HG02885 (cell line): Measurements from ENCODE around the gene ITGB1BP1.

Experiments used
- ATAC-seq: cut with Tn5 transposase; IDR thresholded peaks from one replicate; pipeline ENCODE4 v1.9.1; 2021; ENCODE audit warnings: mild to moderate bottlenecking; ENCODE audit not compliant: unreplicated experiment, poor library complexity

ITGB1BP1 gene

GRCh38 chr2:9423100-9423921, at the start of gene ITGB1BP1, which contains the start of gene CPSF3:
TSS of gene ITGB1BP1 (minus strand) at chr2:9423528. CDS start at chr2:9418697, 4,831 bp downstream.
TSS of gene CPSF3 (plus strand) at chr2:9423654. CDS start at chr2:9423774, 120 bp downstream.
- peak; percentile 88 for ATAC-seq

DNA sequence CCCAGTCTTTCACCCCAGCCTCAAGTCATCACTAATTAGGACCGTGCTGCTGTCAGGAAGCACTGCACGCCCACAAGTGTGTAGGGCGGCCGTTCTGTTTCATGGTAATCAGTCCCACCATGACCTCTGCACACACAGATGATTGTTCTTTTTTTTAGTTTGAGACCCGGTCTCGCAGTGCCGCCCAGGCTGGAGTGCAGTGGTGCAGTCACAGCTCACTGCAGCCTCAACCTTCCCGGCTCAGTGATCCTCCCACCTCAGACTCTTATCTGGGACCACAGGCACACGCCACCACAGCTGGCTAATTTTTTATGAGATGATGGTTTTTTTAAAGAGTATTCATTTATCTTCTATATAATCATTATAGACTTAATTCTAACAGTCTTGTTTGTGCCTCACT, 49.2 kb upstream of the ITGB1BP1 start:
- ATAC-seq = no peak

- no peak for ATAC-seq
These were observed 47.9 kb upstream of the ITGB1BP1 start for GRCh38 chr2:9471206-9471605.

- no peak for ATAC-seq
These were observed 44.4 kb upstream of the ITGB1BP1 start for GRCh38 chr2:9467687-9468086.

GRCh38 chr2:9466147-9466683, 42.9 kb upstream of the ITGB1BP1 start:
- no peak for ATAC-seq

GRCh38 chr2:9465170-9465569, 41.8 kb upstream of the ITGB1BP1 start:
- ATAC-seq = no peak

GRCh38 chr2:9463698-9464034, 40.3 kb upstream of the ITGB1BP1 start:
- no peak for ATAC-seq

DNA sequence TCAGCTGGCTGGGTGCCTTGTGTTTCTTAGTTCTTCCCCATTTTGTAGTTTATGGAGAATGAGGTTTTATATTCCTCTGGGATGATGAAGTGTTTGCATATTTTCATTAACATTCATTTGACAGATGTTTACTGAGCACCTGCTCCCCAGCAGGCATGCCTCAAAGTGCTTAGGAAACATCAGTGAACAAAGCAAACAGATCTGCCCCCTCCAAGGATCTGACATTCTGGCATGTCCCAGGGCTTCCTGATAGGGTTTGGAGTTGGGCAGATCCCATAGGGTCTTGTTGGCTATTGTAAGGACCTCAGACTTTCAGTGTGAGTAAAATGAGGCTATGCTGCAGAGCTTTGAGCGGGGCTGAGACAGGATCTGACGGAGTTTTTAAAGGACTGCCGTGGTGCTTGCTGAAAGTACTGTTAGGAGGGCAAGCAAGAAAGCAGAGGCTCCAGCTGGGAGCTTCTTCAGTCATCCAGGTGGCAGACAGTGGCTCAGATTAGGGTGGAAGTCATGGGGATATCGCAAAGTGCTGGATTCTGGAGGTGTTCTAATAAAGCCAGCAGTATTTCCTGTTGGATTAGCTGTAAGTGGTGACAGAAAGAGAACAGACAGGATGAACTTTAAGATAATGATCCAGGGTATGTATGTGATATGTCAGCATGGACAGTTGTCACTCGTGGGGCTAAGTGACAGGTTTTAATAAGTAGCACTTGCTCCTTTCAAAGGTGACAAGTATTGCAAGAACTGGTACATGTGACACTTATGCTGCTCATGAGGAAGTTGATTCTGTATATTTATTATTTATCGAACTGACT, 39.8 kb upstream of the ITGB1BP1 start:
- ATAC-seq = no peak

- no peak for ATAC-seq
These were observed 39.0 kb upstream of the ITGB1BP1 start for GRCh38 chr2:9462313-9462712.

DNA sequence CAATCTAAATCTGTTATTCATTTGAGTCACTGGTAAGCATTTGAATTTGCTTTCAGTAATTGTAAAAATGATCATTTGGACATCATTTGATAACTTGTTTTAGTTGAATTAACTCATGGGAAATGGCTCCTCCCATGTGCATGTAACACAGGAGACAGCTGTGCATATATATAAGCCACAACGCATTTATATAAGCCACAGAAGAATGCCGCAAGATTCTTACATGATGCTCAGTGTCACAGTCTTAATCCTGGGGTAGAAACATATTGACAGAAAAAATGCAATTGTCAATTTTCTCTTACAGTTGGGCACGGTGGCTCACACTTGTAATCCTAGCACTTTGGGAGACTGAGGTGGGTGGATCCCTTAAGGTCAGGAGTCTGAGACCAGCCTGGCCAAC, 37.8 kb upstream of the ITGB1BP1 start:
- no peak for ATAC-seq

- no peak for ATAC-seq
These were observed 37.2 kb upstream of the ITGB1BP1 start for GRCh38 chr2:9460441-9461017.

- no peak for ATAC-seq
These were observed 27.9 kb upstream of the ITGB1BP1 start for GRCh38 chr2:9451231-9451630.

DNA sequence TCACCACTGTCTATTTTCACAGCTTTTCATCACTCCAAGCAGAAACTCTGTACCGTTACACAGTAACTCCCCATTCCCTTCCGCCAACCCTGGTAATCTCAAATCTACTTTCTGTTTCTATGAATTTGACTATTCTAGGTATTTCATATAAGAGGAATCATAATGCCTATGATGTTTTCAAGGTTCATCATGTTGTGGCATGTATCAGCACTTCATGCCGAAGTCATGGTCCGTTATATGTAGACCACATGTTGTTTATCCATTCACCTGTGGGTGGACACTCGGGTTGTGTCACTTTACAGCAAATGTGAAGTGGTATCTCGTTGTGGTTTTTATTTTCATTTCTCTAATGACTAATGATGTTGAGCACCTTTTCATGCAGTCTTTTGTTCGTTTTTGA, 21.8 kb upstream of the ITGB1BP1 start:
- no peak for ATAC-seq

DNA sequence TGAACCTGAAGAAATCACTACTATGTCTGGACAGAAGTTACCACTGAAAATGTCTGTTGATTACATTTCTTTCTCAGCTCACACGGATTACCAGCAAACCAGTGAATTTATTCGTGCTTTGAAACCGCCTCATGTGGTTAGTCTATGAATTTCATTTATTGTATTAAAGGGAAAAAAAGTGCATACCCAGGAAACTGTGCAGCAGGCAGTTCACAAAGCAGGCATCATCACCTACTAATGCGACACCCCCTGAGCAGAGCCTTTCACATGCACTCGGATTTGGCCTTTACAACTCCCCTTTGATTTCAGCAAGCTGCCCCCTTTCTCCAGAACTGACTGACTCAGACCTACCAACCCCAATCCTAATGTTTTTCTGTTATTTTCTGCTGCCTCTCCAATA, 20.2 kb upstream of the ITGB1BP1 start:
- no peak for ATAC-seq

DNA sequence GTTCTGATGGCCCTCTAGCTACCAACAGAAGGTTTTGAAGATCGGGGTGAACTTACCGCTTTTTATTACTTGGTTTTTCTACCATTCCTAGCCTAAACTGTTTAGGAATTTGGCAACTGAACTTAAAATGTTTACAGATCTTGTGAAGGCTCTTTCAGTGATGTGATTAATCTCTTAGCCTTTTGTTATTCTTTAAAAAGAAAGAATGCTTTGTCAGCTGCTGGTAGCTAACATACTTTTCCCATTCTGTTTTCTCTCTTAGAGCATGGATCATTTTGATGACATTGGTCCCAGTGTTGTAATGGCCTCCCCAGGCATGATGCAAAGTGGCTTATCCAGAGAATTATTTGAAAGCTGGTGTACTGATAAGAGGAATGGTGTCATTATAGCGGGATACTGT, 18.2 kb upstream of the ITGB1BP1 start:
- no peak for ATAC-seq

DNA sequence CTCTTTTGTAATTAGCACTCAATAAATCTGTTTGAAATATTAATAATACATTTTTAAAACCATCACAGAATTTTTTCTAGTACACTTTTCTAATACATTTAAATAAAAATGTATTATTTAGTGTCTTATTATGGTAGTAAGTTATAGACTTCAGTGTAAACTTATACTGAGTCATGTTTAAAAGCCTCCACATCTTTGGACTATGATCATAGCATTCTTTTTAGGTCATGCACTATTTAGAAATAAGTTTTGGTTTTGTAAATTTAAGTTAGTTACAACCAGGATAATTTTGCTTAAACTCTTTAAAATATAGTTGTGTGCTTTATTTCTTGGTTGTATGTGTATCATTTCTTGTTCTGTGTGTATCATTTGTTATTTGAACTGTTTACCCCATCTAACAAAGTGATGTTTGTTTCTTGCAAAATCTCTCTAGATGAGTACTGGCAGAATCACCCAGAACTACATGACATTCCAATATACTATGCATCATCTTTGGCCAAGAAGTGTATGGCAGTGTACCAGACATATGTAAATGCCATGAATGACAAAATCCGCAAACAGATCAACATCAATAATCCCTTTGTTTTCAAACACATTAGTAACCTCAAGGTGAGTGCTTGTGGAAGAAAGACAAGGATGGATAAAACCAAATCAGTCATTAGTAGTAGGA, 16.9 kb upstream of the ITGB1BP1 start:
- ATAC-seq = no peak

- no peak for ATAC-seq
These were observed 16.2 kb upstream of the ITGB1BP1 start for GRCh38 chr2:9439536-9439935.

- ATAC-seq = no peak
These were observed 11.2 kb upstream of the ITGB1BP1 start for GRCh38 chr2:9434489-9434888.

DNA sequence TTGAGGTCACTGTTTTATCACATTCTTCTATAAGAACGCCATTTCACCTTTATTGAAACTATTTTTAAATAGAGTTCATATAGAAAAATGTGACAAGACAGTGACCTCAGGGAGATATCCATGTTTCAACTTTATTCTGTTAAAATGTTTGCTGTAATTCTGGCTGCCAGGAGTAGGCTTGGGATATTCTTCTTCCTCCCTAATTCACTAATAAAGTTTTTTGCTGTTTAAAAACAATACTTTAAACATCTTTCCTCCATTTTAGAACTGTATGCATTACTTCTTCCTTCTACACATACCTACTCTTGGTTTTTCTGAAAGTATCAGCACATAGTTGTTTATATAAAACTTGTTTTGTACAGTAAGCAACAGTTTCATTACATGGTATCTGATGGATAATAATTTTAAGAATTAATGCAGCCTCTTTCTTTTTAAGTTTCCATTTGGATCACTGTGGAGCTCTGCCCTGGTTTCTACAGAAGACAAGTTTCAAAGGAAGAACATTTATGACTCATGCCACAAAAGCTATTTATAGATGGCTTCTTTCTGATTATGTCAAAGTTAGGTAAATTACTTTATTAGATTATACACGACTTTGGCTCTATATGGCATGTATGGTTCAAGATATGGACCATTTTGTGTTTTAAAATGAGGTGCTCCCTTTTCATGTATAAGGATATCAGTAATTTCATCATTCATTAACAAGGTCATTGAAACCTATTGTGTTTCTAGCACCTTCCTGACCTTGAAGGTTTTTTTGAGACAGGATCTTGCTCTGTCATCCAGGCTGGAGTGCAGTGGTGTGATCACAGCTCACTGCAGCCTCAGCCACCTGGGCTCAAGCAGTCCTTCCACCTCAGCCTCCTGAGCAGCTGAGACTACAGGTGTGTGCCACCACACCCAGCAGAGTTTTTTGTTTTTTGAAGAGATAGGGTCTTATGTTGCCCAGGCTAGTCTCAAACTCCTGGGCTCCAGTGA, 7.3 kb upstream of the ITGB1BP1 start:
- ATAC-seq = no peak
